HG03280 (cell line): ENCODE measurements around the gene NDUFAF4.

Experiments used
- ATAC-seq: cut with Tn5 transposase; IDR thresholded peaks from one replicate; pipeline ENCODE4 v1.9.1; 2021; ENCODE audit warnings: mild to moderate bottlenecking, moderate library complexity; ENCODE audit not compliant: unreplicated experiment

Gene NDUFAF4

DNA sequence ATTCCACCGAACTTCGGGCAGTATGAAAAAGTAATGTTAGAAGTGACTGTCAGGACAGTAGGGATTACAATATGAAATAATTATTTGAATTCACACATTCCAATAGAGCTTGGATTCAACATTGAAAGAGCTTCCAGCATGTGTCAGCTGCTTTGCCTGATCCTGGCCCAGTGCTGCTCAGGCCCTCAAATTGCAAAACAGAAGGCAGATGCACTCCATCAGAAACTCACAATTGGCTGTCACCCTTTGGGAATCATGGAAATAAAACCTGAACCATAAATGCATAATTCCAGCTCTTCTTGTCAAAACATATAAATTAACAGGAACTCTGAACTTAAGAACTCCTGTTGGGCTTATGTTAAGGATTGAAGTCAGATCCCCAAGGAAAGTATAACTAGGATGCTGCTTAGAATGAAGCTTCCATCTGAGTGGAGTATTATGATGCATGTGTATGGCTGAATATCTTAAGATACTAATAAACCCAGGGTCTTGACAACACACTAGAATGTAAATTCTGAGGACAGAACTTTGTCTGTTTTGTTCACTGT is 1.8 kb upstream of the NDUFAF4 start:
- ATAC-seq = no peak

DNA sequence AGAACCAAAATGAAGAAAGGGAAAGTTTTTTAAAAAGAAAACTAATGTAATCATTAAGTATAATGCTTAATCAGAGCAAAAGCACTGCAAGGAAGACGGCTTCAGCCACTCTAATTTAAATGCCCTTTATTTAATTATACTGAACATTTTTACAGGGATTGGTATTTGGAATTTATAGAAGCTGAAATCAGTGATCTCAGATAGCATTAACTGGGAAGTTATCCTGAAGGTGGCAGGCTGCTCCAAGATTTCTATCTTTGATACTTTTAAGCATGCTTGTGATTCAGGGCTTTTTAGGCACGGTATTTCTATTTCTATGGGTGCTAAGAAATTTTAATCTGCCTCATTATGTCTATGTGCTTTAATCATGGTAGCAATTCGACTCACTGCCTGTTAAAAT is 1.3 kb upstream of the NDUFAF4 start:
- ATAC-seq = no peak

DNA sequence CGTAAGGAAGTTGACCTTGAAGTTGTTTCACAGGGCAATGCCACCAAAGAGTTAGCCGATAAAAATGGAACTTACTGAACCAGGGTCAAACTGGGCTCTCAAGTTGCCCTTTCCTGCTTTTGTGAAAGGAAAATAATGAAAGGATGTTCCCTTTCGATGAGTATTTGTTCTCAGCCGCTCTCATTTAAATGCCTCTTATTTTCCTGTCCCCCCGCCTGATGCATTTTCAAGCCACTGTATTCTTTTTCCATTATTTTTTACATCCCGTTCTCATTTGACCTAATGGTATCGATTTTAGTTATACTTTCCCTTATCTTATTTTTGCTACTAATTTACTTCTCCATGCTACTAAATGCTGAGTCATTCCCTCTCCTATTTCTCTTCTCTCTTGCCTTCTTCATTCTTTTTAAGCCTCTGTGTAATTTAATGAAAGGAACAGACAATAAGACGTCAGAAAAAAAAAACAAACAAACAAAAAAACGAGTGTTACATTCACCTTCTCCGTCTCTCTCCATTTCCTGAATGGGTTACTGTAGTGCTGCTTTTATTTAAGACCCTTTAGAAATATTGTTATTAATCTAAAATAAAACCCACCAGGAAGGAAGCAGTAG is 655 bp upstream of the NDUFAF4 start:
- no peak for ATAC-seq

DNA sequence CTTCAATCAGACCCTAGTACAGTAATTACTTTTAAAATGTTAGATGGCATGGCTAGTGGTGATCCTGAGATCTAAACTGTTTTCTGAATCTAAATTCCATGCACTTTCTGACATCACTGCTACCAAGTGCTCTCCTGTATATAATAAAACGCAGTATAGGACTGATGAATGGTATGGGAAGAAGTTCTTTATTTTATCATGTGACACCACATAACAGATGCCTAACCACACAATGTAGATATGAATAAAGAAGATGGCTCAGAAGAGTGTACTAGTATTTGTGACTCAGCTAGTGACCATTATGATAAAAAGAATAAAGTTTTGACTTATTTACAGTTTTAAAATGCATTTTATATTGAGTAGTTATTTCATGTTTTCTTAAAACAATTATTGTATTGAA is 8.5 kb downstream of the NDUFAF4 start:
- no peak for ATAC-seq

DNA sequence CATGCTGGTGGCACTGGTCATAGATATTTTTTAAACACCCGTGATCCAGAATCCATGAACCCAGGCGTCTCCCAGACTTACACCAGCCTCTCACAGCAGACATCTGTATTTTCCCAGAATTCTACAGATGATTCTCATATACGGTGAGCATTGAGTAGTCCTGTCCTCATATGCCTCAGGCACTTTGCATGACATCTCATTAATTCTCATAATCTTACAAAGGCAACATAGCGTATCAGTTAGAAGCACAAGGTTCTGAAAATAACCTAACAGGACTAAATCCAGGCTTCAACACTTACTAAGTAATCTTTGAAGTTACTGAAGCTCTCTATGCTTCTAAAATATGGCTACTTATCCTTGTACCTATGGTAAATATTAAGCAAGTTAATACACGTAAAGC is 8.9 kb downstream of the NDUFAF4 start:
- ATAC-seq = no peak

DNA sequence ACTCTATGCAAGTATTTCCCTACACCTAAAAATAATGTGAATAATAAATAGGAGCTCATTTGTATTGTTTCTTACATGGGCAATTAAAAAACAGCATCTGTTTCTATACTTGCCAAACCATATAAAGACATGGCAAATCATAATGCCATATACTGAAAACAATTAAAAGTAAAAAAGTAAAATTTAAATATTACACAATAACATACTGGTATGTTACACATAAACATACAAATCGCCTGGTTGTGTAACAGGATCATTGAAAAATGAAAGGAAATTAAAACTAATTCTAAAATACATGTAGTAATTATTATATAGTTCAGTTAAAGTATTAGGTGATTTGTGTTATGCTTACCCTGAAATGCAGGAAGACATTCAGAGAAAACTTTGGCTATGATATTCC is 11.2 kb downstream of the NDUFAF4 start:
- no peak for ATAC-seq

DNA sequence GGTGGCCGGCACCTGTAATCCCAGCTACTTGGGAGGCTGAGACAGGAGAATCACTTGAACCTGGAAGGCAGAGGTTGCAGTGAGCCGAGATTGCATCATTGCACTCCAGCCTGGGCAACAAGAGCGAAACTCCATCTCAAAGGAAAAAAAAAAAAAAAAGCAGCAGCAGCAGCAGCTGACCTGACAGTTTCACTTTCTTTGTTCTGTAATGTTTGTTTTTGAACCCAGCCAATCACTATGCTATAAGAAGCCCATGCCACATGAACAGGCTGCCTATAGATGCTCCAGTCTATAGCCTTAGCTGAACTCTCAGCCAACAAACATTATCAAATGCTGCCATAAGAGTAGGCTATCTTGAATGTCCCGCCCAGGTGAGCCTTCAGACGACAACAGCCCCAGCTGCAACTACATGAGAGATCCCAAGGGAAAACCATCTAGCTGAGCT is 12.5 kb downstream of the NDUFAF4 start:
- ATAC-seq = peak; percentile 94

DNA sequence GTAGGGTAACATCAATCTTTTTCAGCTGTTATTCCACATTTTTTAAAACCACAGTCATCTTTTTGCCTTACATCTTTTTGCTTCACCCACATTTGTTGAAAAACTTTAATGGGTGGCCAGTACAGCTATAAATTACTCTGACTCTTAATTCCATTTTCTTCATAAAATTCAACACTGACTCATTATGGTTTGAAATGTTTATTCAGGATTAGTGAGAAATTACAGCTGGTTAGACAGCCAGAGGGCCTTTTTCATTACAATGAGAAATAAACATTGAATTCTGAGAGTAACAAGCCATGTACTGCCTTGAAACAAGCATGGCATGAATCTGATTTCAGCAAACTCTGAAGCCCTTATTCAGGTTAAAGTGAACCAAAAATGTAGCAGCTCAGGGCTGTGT is 19.5 kb downstream of the NDUFAF4 start:
- ATAC-seq = no peak

DNA sequence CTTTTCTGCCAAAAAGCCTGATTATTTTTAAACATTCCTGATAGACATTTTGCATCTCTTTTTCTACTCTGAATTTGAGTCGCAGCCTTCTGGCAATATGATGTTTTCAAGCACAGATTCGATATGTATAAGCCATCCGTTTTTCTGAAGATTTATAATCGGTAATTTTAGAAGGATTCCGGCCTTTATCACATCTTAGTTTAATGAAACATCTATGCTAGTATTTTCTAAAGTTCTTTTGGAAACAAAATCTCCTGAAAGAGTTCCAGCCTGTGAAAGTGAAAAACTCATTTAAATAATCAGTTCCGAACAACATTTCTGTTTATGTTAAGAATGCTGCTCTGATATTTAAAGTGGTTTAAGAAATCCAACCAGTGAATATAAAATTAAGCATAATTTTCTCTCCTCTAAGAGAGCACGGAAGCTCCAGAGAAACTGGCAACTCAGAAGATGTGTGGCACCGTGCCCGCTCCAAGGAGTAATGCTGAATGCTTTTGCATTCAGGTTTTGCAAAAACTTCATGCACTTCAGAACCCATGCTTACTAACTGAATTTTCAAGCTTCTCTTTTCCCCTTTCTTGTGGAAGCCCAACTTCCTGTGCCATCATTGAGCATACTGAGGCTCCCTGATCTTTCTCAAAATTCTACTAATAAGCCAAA is 20.7 kb downstream of the NDUFAF4 start:
- ATAC-seq = no peak

DNA sequence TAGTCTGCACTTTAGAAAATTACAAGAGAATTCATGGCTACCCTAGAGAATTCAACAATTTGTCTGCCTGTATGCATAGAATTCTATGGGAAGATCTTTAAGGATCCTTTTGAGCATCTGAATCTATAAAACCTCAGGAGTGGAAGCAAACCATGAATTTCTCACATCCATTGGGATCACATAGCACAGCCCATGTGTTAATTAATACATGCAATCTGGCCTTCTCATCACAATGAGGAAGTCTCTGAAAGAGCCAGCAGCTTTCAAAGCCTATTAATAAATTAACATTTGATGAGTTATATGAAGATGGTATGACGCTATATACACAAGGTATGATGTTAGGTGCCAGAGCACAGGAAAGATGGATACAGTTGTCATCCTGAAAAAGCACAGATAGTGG is 24.7 kb downstream of the NDUFAF4 start:
- ATAC-seq = no peak

DNA sequence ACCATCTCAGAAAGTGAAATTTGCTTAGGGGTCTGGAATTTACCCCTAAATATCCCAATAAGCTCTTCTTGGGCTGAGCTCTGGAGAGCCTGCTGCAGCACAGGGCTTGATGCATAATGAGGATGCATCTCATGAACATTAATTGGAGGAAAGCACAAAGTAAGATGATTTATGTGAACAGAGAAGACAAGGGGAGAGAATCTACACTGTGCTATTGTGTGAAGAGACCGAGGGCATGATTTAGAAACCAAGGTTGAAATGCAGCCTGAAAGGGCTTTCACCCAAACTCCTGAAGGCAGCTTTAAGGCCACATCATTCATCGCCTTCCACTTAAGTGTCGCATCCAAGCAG is 32.7 kb downstream of the NDUFAF4 start:
- no peak for ATAC-seq

DNA sequence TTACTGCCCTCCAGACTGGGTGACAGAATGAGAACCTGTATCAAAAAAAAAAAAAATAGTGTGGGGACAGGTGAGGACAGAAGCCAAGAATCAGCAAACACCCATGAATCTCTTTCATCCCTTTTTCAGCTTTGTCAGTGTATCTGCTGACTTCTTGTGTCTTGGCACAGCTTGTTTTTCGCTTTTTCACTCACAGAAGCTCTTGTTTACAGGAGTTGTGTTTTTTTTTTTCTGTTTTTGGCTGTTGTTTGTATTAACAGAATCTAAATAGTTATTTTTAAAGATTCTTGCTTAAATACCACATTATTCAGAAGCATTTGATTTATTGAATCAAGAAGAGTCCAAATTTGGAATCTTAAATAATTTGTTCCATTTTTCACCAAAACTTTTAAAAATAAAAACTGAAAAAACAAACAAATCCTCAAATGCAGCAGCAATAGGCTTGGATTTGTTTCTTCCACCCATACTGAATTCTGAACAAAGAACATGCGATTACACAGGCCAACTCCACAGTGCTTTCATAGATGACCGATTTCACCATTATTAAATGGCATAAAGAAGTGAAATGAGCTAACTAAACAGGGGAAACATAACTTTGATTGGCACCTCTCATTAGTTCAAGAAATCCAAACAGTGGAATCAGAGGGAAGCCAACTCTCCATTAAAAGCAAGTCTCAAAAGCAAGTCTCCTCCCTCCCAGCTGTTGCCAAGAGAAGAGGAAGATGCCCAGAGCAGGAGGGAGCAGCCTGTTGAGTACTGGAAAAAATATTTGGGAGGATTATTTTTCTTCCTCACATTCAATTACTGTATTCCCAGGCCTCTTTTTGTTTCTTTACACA is 33.3 kb downstream of the NDUFAF4 start:
- no peak for ATAC-seq

DNA sequence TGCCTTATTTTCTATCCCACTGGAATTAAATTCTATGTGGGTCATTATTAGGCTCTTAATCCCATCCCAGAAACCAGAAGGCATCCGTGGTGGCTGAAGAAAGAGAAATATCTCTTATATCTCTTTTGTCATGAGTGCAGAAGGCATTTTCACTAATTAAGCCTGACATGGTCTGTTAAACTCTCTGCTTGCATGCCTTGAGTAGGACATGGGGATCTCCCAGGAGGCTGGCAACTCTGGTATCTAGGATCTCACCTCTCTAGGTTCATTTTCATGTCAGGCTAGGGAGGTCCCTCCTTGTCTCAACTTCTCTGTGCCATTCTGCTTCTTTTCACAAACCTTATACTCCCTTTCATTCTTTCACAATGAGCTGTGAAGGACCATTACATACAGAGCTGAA is 35.1 kb downstream of the NDUFAF4 start:
- ATAC-seq = no peak

DNA sequence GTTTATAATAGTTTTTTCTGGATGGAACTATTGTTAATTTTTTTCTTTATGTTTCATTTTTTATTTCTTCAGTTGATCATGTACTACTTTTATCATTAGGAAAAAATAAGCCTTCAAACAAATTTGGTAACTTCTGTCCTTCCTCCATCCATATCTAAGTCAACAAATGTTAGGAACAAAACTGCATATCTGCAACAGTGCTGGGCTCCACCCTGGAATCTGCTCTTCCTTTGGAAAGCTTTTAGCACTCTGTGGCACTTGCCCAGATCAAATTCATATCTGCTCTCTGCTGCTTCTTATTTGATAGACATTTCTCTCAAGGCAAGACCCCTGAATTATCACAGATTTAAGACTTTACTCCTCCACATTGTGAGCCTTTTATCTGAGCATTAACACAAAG is 36.1 kb downstream of the NDUFAF4 start:
- no peak for ATAC-seq

DNA sequence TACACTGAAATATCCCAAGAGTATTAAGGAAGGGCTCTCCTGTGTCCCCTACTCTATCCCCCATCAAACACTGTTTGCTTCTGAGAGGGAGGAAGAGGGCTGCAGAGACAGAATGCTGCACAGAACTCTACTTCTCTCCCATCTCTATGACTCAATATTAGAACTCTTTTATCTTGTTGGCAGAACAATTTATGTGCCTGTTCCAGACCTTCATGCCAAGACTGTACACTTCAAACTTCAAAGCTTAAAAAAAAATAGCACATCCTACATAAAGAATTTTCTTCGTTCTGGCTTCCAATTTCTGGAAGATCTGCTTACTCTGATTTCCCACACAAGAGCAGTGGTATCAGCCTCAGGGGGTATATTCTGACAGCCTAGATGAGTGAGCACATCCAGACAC is 40.8 kb downstream of the NDUFAF4 start:
- ATAC-seq = no peak

DNA sequence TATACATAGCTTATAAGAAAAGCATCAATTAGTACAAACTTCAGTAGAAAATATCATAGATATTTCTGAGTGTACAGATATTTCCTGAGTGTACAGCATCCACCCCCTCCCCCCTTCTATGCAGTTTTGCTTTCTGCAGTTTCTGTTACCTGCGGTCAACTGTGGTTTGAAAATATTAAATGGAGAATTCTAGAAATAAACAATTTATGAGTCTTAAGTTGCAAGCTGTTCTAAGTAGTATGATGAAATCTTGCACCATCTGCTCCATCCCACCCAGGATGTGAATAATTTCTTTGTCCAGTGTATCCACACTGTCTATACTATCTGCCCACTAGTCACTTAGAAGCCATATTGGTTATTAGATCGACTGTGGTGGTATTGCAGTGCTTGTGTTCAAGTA is 44.6 kb downstream of the NDUFAF4 start:
- ATAC-seq = no peak

DNA sequence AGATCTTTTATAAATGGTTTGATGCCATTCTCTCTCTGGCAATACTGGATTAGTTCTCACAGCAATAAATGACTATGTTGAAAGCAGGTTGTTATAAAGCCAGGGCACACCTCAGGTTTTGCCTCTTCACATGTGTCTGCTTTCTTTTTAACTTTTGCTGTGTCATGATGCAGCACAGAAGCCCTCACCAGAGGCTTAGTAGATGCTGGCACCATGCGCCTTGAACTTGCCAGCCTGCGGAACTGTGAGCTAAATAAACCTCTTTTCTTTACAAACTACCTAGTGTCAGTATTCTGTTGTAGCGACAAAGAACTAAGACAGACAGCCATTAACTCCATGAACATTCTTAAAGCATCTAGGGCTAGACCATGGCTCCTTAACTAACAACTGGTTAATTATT is 45.1 kb downstream of the NDUFAF4 start:
- no peak for ATAC-seq

DNA sequence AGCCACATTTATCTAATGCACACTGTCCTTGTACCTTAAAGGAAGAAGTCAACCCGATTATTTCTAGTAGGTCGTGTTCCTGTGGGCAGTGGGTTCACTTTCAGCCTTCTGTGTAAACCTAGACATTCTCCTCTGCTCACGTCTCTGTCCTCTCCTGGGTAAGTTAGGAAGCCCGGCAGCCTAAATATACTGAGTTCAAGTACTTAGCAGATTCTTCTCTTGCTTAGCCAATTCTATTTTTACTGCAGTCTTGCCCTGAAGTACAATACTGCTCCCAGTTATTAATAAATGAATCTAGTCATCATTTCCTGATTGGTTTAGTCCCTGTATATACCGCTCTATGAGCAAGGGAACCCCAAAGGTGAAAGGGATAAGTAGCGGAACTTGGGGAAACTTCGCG is 45.8 kb downstream of the NDUFAF4 start:
- no peak for ATAC-seq

DNA sequence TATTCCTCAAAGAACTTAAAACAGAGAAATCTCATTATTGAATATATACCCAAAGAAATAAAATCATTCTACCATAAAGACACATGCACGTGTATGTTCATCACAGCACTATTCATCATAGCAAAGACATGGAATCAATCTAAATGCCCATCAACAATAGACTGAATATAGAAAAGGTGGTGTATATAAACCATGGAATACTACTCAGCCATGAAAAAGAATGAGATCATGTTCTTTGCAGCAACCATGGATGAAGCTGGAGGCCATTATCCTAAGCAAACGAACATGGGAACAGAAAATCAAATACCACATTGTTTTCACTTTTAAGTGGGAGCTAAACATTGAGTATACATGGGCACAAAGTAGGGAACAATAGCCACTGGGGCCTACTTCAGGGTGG is 48.1 kb downstream of the NDUFAF4 start:
- ATAC-seq = no peak

DNA sequence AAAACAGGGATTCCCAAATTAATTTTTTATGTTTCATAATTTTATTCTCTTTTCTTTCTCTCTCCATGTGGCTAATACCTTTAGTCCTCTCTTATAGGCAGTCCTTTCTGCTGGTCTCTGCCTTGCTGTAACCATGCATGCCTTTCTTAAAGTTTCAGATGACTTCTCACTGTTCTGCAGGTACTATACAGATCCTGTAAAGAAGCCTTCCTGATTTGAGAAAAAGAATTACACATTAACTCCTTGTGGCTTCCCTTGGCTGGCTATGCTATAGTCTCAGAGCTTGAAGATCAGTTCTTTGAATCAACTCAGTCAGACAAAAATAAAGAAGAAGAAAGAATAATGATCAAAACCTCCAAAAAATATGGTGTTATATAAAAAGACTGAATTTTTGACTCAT is 53.2 kb downstream of the NDUFAF4 start:
- ATAC-seq = no peak

DNA sequence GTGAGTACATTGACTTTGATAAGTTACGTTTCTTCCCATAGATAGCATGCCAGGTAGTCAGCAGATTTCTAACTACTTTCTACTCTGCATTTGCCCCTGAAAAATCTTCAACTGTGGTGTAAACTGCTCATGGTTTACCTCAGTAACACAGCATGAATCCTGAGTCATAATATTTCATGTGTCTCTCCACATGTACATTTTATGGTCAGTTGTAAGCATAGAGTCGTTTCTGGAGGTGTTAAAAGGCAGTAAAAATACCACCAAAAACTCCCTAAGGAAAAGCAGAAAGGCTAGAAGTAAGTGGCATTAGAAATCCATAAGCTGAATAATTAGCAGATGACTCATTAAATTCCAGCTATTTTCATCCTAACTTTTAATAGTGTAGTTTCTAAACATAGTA is 56.3 kb downstream of the NDUFAF4 start:
- no peak for ATAC-seq
